Epithelial cell of esophagus (primary cell): ENCODE results near the gene ZNF112.
A peak's percentile ranks its signal among the peaks of the same experiment; 100 is the strongest.

Experiments used
- DNase-seq: peaks from one replicate; pipeline ENCODE4 v3.0.0; 2010; ENCODE audit warnings: low read depth
- H3K4me3 ChIP-seq: 2 replicates; pipeline ENCODE4 v1.5.1; 2011; ENCODE audit warnings: mild to moderate bottlenecking, low read length, control low read depth
- CTCF ChIP-seq: IDR thresholded peaks from 2 replicates; pipeline ENCODE4 v1.5.1; 2011; ENCODE audit warnings: low read depth, mild to moderate bottlenecking, low read length, control low read depth, inconsistent platforms; ENCODE audit not compliant: insufficient read depth; ENCODE audit errors: missing control alignments

The ZNF112 gene

GRCh38 chr19:44280916-44281315, 75.6 kb downstream of the ZNF112 start:
- no peak for TF ChIP-seq CTCF
- no peak for DNase-seq

DNA sequence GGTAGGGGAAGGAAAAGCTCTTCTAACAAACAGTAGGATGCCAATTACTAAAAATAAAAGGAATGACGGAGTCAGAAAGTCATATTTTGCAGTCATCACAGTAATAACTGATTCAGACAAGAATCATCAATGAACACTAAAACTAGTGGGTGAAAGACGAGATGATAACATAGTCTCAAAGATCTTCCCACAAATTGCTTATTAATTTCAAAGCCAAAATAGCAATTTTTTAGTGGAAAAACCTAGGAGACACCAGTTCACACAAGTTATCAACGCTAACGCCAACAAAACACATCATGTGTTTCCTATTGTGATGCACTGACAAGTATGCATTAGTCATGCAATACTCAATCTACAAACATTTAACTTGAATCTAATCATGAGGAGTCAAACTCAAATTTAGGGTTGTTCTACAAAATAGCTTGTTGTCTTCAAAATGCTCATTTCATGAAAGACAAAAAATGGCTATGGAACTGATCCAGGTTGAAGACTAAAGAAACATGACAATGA, 78.2 kb downstream of the ZNF112 start:
- H3K4me3 ChIP-seq: no peak overlapping the region
- no peak for TF ChIP-seq CTCF
- peak; percentile 62 for DNase-seq

More at GRCh38 chr19:44280916-44281315, 75.6 kb downstream of the ZNF112 start:
- no peak overlapping the region for H3K4me3 ChIP-seq

DNA sequence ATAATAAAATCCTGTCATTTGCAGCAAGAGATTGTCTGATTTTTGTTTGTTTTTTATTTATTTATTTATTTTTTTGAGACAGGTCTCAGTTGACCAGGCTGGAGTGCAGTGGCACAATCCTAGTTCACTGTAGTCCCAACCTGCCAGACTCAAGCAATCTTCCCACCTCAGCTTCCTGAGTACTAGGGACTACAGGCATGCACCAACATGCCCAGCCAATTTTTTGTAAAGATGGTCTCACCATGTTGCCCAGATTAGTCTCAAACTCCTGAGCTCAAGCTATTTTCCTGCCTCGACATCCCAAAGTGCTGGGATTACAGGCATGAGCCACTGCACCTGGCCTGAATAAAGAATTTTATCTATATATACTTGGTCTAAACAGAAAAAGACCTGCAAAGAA, 79.1 kb downstream of the ZNF112 start:
- peak; percentile 56 for DNase-seq
- TF ChIP-seq CTCF: no peak
- no peak overlapping the region for H3K4me3 ChIP-seq
